Gastrocnemius medialis (tissue), 4 donors: ENCODE results near the gene PRKG1. TPM values are rescaled to one million over a fixed set of nuclear protein-coding genes. Genes with fewer than 3 reads are reported as not detected.

ENCODE experiments used
- ATAC-seq, 2 donors: fragments of 150-250 bp; one replicate each; pipeline ENCODE4 v1.9.1; 2016
- DNase-seq, 2 donors: peaks; one replicate each; pipeline ENCODE4 v3.0.0-alpha.2; 2019
- H3K27ac ChIP-seq, 4 donors: fragments of 200-600 bp; sonication (generic); 1 replicate in 1 of 4; 2 replicates in 3 of 4; pipeline ENCODE4 v1.5.1; 2016 to 2018; ENCODE audit warnings: mild to moderate bottlenecking in 2 of 4, moderate library complexity in 1 of 4
- H3K27me3 ChIP-seq, 3 donors: fragments of 200-600 bp; sonication (generic) in 2 of 3; 1 replicate in 1 of 3; 2 replicates in 2 of 3; pipeline versions ENCODE4 v1.5.1 to v1.6.0; 2016 to 2019; ENCODE audit warnings: mild to moderate bottlenecking in 1 of 3, moderate library complexity in 1 of 3
- H3K36me3 ChIP-seq, 2 donors: fragments of 200-600 bp; sonication (generic) in 1 of 2; one replicate each; pipeline ENCODE4 v1.5.1; 2017 to 2018
- H3K4me1 ChIP-seq, 2 donors: fragments of 200-600 bp; sonication (generic) in 1 of 2; one replicate each; pipeline ENCODE4 v1.5.1; 2016 to 2017; ENCODE audit warnings: mild to moderate bottlenecking in 2 of 2
- H3K4me3 ChIP-seq, 4 donors: fragments of 200-600 bp; sonication (generic) in 3 of 4; 1 replicate in 1 of 4; 2 replicates in 3 of 4; pipeline ENCODE4 v1.5.1; 2016 to 2019; ENCODE audit warnings: mild to moderate bottlenecking in 2 of 4
- H3K9me3 ChIP-seq, 3 donors: fragments of 200-600 bp; sonication (generic) in 2 of 3; 1 replicate in 1 of 3; 2 replicates in 2 of 3; pipeline ENCODE4 v1.5.1; 2016 to 2019
- POLR2A ChIP-seq, 2 donors: fragments of 450-650 bp; IDR thresholded peaks; one replicate each; pipeline ENCODE4 v1.6.1; 2017; ENCODE audit warnings: antibody characterized with exemption in 2 of 2, mild to moderate bottlenecking in 2 of 2, moderate library complexity in 2 of 2
- in situ Hi-C, 4 donors: fragments of 200-750 bp; cut with MboI; loops; one replicate each; pipeline versions ENCODE4 v1.15.0 to v1.8.0; 2017; ENCODE audit warnings: low sequenced_read_pairs in 4 of 4
- intact Hi-C: fragments of 100-400 bp; cut with DNase I; formaldehyde crosslinking; loops from one replicate; pipeline ENCODE4 v1.15.1; 2023; ENCODE audit warnings: low total_unique reads
- total RNA-seq, 4 donors: library from RNA; depleted of rRNA; stranded (reverse); fragments of >200 nt; gene quantifications; one replicate each; pipeline versions ENCODE4 v1.1.0 to v1.2.3, GENCODE V29; 2016
- TF ChIP-seq, protein P1 (sequence below), 5 experiments: fragments of 450-650 bp in 3 of 5; fragments of 200-600 bp in 2 of 5; sonication (generic) in 2 of 5; IDR thresholded peaks in 4 of 5; conservative IDR thresholded peaks in 1 of 5; 1 replicate in 4 of 5; 2 replicates in 1 of 5; pipeline ENCODE4 v1.5.1; 2016 to 2019; ENCODE audit warnings: antibody characterized with exemption in 5 of 5, mild to moderate bottlenecking in 3 of 5, moderate library complexity in 3 of 5

Gene PRKG1
- total RNA-seq, 4 donors from 2014 or later: 10.4 to 39.4 (median 25.1) TPM

DNA sequence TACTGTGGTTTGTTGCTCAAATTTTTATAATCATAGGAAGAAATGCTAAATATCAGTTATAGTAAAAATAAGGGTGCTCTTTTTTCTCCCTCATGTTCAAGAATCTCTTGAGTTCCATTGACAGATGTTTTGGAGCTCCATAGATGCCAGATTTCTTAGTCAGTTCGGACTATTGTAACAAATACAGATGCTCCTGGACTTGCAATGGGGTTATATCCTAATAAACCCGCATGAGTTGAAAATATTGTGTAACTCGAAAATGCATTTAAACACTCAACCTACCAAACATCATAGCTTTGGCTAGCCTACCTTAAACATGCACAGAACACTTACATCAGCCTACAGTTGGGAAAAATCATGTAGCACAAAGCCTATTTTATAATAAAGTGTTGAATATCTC lies 725.8 kb downstream of the PRKG1 start:
- ATAC-seq (no peak), DNase-seq (no peak)
- no peaks in the 10 kb centered on the region for H3K9me3 ChIP-seq
- no peak overlapping the region for H3K27ac ChIP-seq
- H3K27me3 ChIP-seq: no peaks in the 10 kb centered on the region
- no peaks in the 10 kb centered on the region for H3K36me3 ChIP-seq
- TF ChIP-seq POLR2A (IDR thresholded peaks at IDR 0.05): no peak
- TF ChIP-seq, protein P1, sequence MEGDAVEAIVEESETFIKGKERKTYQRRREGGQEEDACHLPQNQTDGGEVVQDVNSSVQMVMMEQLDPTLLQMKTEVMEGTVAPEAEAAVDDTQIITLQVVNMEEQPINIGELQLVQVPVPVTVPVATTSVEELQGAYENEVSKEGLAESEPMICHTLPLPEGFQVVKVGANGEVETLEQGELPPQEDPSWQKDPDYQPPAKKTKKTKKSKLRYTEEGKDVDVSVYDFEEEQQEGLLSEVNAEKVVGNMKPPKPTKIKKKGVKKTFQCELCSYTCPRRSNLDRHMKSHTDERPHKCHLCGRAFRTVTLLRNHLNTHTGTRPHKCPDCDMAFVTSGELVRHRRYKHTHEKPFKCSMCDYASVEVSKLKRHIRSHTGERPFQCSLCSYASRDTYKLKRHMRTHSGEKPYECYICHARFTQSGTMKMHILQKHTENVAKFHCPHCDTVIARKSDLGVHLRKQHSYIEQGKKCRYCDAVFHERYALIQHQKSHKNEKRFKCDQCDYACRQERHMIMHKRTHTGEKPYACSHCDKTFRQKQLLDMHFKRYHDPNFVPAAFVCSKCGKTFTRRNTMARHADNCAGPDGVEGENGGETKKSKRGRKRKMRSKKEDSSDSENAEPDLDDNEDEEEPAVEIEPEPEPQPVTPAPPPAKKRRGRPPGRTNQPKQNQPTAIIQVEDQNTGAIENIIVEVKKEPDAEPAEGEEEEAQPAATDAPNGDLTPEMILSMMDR (IDR thresholded peaks at IDR 0.05 in 4 of 5, conservative IDR thresholded peaks at IDR 0.05 in 1 of 5): no peak
- in situ Hi-C loops: no loop called here
- intact Hi-C loops: no loop called here
- H3K4me3 ChIP-seq: no peak overlapping the region
- peaks cover 0 to 16% of the 10 kb centered on the region in 2 donors for H3K4me1 ChIP-seq

DNA sequence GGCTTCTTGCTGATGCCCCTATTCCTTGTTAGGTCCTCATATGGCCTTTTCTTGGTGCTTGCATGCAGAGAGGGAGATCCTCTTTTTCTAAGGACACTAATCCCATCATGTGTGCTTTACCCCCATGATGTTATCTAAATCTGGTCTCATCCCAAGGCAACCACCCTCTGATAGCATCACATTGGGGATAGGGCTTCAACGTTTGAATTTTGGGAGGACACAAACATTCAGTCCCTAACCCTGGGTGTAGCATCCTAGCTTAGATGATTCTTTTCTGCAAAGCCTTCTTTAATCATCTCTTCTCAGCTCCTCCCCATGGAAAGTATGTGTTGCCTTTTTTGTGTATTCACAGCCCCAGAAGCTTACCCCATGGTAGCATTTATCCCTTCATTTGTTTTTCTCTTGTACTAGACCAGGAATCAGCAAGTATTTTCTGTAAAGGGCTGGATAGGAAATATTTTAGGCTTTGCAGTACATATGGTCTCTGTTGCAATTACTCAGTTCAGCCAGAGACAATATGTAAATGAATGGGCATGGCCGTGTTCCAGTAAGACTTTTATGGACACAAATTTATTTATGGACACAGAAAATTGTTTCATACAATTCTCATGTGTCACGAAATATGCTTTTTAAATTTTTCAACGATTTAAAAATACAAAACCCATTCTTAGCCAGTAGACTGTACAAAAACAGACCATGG lies 726.6 kb downstream of the PRKG1 start:
- TF ChIP-seq, protein P1 (IDR thresholded peaks at IDR 0.05 in 4 of 5, conservative IDR thresholded peaks at IDR 0.05 in 1 of 5): no peak
- TF ChIP-seq POLR2A (IDR thresholded peaks at IDR 0.05): no peak
- in situ Hi-C loops (no loop called here), intact Hi-C loops (no loop called here)
- no peak for ATAC-seq
- no peak overlapping the region for H3K27ac ChIP-seq
- no peak for DNase-seq
- H3K4me1 ChIP-seq: peaks cover 0 to 16% of the 10 kb centered on the region in 2 donors
- H3K9me3 ChIP-seq: no peaks in the 10 kb centered on the region
- H3K27me3 ChIP-seq: no peaks in the 10 kb centered on the region
- H3K4me3 ChIP-seq: no peak overlapping the region
- no peaks in the 10 kb centered on the region for H3K36me3 ChIP-seq

DNA sequence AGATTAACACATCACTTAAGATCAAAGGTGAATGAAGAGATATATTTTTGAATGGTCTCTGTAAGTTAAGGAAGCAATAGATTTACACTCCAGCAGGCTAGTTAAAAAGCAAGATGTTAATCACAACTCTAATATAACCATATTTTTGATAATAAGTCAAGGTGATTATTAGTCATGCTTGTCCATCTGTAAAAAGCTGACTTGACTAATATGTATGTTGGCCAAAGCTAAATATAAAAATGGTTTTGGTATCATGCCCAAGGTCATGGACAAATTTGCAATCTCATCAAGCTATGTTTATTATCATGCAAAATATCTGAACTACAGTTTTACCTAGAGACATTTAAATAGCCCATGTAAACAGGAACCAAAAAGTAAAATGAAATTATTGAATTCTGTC lies 727.7 kb downstream of the PRKG1 start:
- ATAC-seq (no peak), DNase-seq (no peak)
- Histone ChIP-seq H3K4me3 (no peak overlapping the region), H3K27me3 (no peaks in the 10 kb centered on the region), H3K4me1 (peaks cover 0 to 16% of the 10 kb centered on the region in 2 donors), H3K9me3 (no peaks in the 10 kb centered on the region), H3K36me3 (no peaks in the 10 kb centered on the region), H3K27ac (no peak overlapping the region)
- intact Hi-C loops: no loop called here
- no peak for TF ChIP-seq POLR2A (IDR thresholded peaks at IDR 0.05)
- TF ChIP-seq, protein P1 (IDR thresholded peaks at IDR 0.05 in 4 of 5, conservative IDR thresholded peaks at IDR 0.05 in 1 of 5): no peak
- in situ Hi-C loops: no loop called here

DNA sequence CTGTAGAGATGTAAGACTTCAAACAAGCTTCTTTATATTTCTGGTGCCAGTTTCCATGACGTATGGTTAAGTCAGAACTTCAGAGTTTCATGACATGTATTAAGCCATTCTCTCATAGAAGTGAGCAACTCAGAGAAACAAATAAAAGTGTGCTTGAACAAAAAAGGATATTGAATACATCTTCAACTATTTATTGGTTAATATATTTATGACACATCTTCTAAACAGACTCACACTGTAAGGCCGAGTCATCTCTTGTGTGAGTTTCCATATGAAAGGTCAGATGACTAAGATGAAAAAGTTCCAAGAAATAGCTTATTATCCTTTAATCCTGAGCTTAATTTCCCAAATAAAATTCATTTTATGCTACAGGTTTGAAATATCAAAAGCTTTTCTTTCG lies 730.6 kb downstream of the PRKG1 start:
- H3K4me3 ChIP-seq: no peak overlapping the region
- no peak for ATAC-seq
- intact Hi-C loops: no loop called here

More for the DNA sequence above, 730.6 kb downstream of the PRKG1 start:
- peaks cover 0 to 16% of the 10 kb centered on the region in 2 donors for H3K4me1 ChIP-seq
- in situ Hi-C loops: no loop called here
- H3K9me3 ChIP-seq: no peaks in the 10 kb centered on the region
- H3K27me3 ChIP-seq: no peaks in the 10 kb centered on the region
- no peak for DNase-seq
- no peak for TF ChIP-seq POLR2A (IDR thresholded peaks at IDR 0.05)
- TF ChIP-seq, protein P1 (IDR thresholded peaks at IDR 0.05 in 4 of 5, conservative IDR thresholded peaks at IDR 0.05 in 1 of 5): no peak
- H3K36me3 ChIP-seq: no peaks in the 10 kb centered on the region
- H3K27ac ChIP-seq: no peak overlapping the region
